ENCODE results near the gene CEACAM6. TPM values are rescaled to one million over a fixed set of nuclear protein-coding genes. Genes with fewer than 3 reads are reported as not detected.
"Not testable (repeated sequence)": the region's sequence is repeated elsewhere in the genome, so short reads cannot be mapped to it uniquely, and the experiment has no call there.

Gene CEACAM6
- total and polyA plus RNA-seq, 9 of the 15 experiments (the other 6 are each of a cell fraction or from before 2014, with no cell fraction given), result 0.24 TPM; not detected in 8

DNA sequence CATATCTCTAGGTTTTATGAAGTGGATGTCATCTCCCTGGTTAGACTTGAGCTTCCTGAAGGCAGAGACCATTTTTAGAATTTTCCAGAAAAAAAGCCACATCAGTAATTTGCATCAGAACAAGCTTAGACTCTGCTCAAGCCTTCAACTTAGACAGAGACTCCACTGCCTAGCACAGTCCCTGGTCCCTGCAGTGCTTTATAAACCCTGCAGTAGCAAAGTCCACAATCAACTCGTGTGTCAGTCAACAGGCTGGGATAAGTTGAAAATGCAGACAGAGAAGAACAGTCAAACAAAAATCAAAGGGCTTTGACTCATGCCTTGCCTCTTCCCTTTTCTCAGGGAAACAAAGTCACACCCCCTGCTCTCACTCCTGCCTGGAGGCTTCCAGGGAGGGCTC lies 33.2 kb downstream of the CEACAM6 start:
- peaks cover 14 to 36% of the 10 kb centered on the region in 2 experiments for H3K27me3 ChIP-seq (ENCODE audit: control insufficient read depth in 2 of 2, insufficient read depth in 2 of 2, low read length in 2 of 2)
- H3K4me1 ChIP-seq (replicated peaks in 1 of 2; ENCODE audit: control insufficient read depth in 2 of 2, insufficient read depth in 2 of 2, low read length in 2 of 2); DNase-seq (ENCODE audit: extremely low read depth in 1 of 4, low spot score in 3 of 4); H3K36me3 ChIP-seq (ENCODE audit: control insufficient read depth, insufficient read depth, low read length); H3K9ac ChIP-seq (ENCODE audit: insufficient read depth in 1 of 2, low read depth in 2 of 2, low read length in 2 of 2); POLR2A ChIA-PET; H3K27ac ChIP-seq (ENCODE audit: extremely low read depth, low read depth, low read length); H3K9me3 ChIP-seq (replicated peaks; ENCODE audit: control insufficient read depth, insufficient read depth, low read depth, low read length); H4K20me1 ChIP-seq (replicated peaks; ENCODE audit: control insufficient read depth, insufficient read depth, low read length); H3K79me2 ChIP-seq (ENCODE audit: control insufficient read depth, insufficient read depth, low read length); H3K4me2 ChIP-seq (ENCODE audit: insufficient read depth, low read length); ATAC-seq; BruUV-seq (replicated peaks); CTCF ChIA-PET (ENCODE audit: low intra/inter-chr PET ratio); FAIRE-seq; in situ Hi-C loops (cut with MboI); intact Hi-C loops (cut with micrococcal nuclease); H3K4me3 ChIP-seq; H2AFZ ChIP-seq (ENCODE audit: low read depth, low read length); H3K9me1 ChIP-seq (ENCODE audit: control insufficient read depth, insufficient read depth, low read length): not testable (repeated sequence)
- WGBS (ENCODE audit: insufficient coverage, low coverage, missing lambda C conversion rate), result no CpG with 5 or more reads among the region's 1 CpG

DNA sequence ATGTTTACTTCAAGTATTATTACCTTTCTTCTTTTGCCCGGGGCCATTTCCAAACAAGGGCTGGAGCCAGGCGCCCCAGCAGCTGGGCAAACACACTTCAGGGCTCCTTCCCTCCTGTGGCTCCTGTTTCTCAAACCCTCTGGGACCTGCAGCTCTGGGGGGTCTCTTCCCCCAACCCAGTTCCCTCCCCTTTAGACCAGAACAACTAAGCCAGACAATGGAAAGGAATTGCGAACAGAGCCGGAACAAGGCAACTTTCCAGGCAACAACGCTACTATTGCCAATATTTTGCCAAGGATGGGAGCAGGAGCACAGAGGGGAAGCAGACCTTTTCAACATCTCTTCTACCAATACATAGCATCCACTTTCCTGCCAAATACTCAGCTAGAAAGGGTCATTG lies 33.7 kb downstream of the CEACAM6 start:
- intact Hi-C loops (cut with micrococcal nuclease), result not testable (repeated sequence)

More for the DNA sequence above, 33.7 kb downstream of the CEACAM6 start:
- in situ Hi-C loops (cut with MboI); H3K27ac ChIP-seq (ENCODE audit: extremely low read depth, low read depth, low read length); H3K4me1 ChIP-seq (replicated peaks in 1 of 2; ENCODE audit: control insufficient read depth in 2 of 2, insufficient read depth in 2 of 2, low read length in 2 of 2); CTCF ChIA-PET (ENCODE audit: low intra/inter-chr PET ratio); DNase-seq (ENCODE audit: extremely low read depth in 1 of 4, low spot score in 3 of 4); H3K4me3 ChIP-seq; H3K79me2 ChIP-seq (ENCODE audit: control insufficient read depth, insufficient read depth, low read length); H3K9ac ChIP-seq (ENCODE audit: insufficient read depth in 1 of 2, low read depth in 2 of 2, low read length in 2 of 2); H2AFZ ChIP-seq (ENCODE audit: low read depth, low read length); BruUV-seq (replicated peaks); H4K20me1 ChIP-seq (replicated peaks; ENCODE audit: control insufficient read depth, insufficient read depth, low read length); H3K36me3 ChIP-seq (ENCODE audit: control insufficient read depth, insufficient read depth, low read length); H3K9me3 ChIP-seq (replicated peaks; ENCODE audit: control insufficient read depth, insufficient read depth, low read depth, low read length); H3K9me1 ChIP-seq (ENCODE audit: control insufficient read depth, insufficient read depth, low read length); ATAC-seq; POLR2A ChIA-PET; H3K4me2 ChIP-seq (ENCODE audit: insufficient read depth, low read length); FAIRE-seq: not testable (repeated sequence)
- 0% methylated on average over 3 of the region's 5 CpGs for WGBS (ENCODE audit: insufficient coverage, low coverage, missing lambda C conversion rate)
- H3K27me3 ChIP-seq (ENCODE audit: control insufficient read depth in 2 of 2, insufficient read depth in 2 of 2, low read length in 2 of 2), result peaks cover 14 to 32% of the 10 kb centered on the region in 2 experiments
